Measurements from ENCODE around the gene RCAN1. TPM values are rescaled to one million over a fixed set of nuclear protein-coding genes. Genes with fewer than 3 reads are reported as not detected.
"Not testable (repeated sequence)": the region's sequence is repeated elsewhere in the genome, so short reads cannot be mapped to it uniquely, and the experiment has no call there.

Gene RCAN1
- total RNA-seq, 1 donor from 2014 or later, result 12.5 TPM

- Histone ChIP-seq H3K9me3 (no peaks in the 10 kb centered on the region), H3K27me3 (no peaks in the 10 kb centered on the region), H3K36me3 (no peaks in the 10 kb centered on the region), H3K4me1 (peaks cover 0 to 4% of the 10 kb centered on the region in 2 donors), H3K4me3 (no peak overlapping the region), H3K27ac (no peak overlapping the region)
- DNase-seq (ENCODE audit: low spot score in 2 of 2), result no peak
- no peak for TF ChIP-seq CTCF (IDR thresholded peaks at IDR 0.05)
- intact Hi-C loops (cut with DNase I), result no loop called here
These were observed 44.6 kb downstream of the RCAN1 start for GRCh38 chr21:34570313-34570712.

GRCh38 chr21:34569381-34569979 is 45.4 kb downstream of the RCAN1 start:
- DNase-seq (ENCODE audit: low spot score in 2 of 2), result no peak
- no peak overlapping the region for H3K4me3 ChIP-seq
- H3K9me3 ChIP-seq, result no peaks in the 10 kb centered on the region
- no peak for TF ChIP-seq CTCF (IDR thresholded peaks at IDR 0.05)
- peaks cover 0 to 4% of the 10 kb centered on the region in 2 donors for H3K4me1 ChIP-seq
- no peaks in the 10 kb centered on the region for H3K36me3 ChIP-seq
- intact Hi-C loops (cut with DNase I), result no loop called here
- no peaks in the 10 kb centered on the region for H3K27me3 ChIP-seq
- no peak overlapping the region for H3K27ac ChIP-seq

- H3K27ac ChIP-seq; H3K36me3 ChIP-seq; H3K27me3 ChIP-seq; H3K4me3 ChIP-seq; DNase-seq (ENCODE audit: low spot score in 2 of 2); H3K9me3 ChIP-seq; H3K4me1 ChIP-seq; intact Hi-C loops (cut with DNase I): not testable (repeated sequence)
These were observed 46.1 kb downstream of the RCAN1 start for GRCh38 chr21:34568801-34569200.

GRCh38 chr21:34567604-34568155 is 47.2 kb downstream of the RCAN1 start:
- no peaks in the 10 kb centered on the region for H3K36me3 ChIP-seq
- intact Hi-C loops (cut with DNase I), result no loop called here
- H3K27me3 ChIP-seq, result no peaks in the 10 kb centered on the region
- TF ChIP-seq CTCF (IDR thresholded peaks at IDR 0.05), result no peak
- no peak overlapping the region for H3K4me3 ChIP-seq
- no peak overlapping the region for H3K27ac ChIP-seq
- H3K4me1 ChIP-seq, result peaks cover 0 to 4% of the 10 kb centered on the region in 2 donors
- no peaks in the 10 kb centered on the region for H3K9me3 ChIP-seq
- DNase-seq (ENCODE audit: low spot score in 2 of 2), result no peak

GRCh38 chr21:34565238-34565637 is 49.7 kb downstream of the RCAN1 start:
- intact Hi-C loops (cut with DNase I), result no loop called here
- Histone ChIP-seq H3K9me3 (no peaks in the 10 kb centered on the region), H3K27me3 (no peaks in the 10 kb centered on the region), H3K4me3 (no peak overlapping the region), H3K4me1 (peaks cover 0 to 12% of the 10 kb centered on the region in 2 donors), H3K27ac (no peak overlapping the region), H3K36me3 (no peaks in the 10 kb centered on the region)
- DNase-seq (ENCODE audit: low spot score in 2 of 2), result no peak
- TF ChIP-seq CTCF (IDR thresholded peaks at IDR 0.05), result no peak

- H3K27ac ChIP-seq; H3K4me3 ChIP-seq; H3K27me3 ChIP-seq; DNase-seq (ENCODE audit: low spot score in 2 of 2); intact Hi-C loops (cut with DNase I); H3K9me3 ChIP-seq; H3K36me3 ChIP-seq: not testable (repeated sequence)
- peaks cover 0 to 12% of the 10 kb centered on the region in 2 donors for H3K4me1 ChIP-seq
These were observed 51.5 kb downstream of the RCAN1 start for GRCh38 chr21:34563370-34563769.
